GM21825 (cell line): Measurements from ENCODE around the gene ALKBH5.

Experiments used
- ATAC-seq: cut with Tn5 transposase; IDR thresholded peaks from one replicate; pipeline ENCODE4 v1.9.1; 2021; ENCODE audit warnings: mild to moderate bottlenecking, moderate library complexity; ENCODE audit not compliant: unreplicated experiment

ALKBH5 gene

GRCh38 chr17:18257268-18257981, 73.8 kb downstream of the ALKBH5 start:
- ATAC-seq = peak; percentile 11

GRCh38 chr17:18257982-18258355, 74.3 kb downstream of the ALKBH5 start:
- peak; percentile 15 for ATAC-seq

GRCh38 chr17:18258356-18259038, 74.9 kb downstream of the ALKBH5 start, which contains the start of gene FLII:
Gene FLII, minus strand, starts transcription at chr17:18258738. Its CDS starts 48 bp downstream, at chr17:18258690.
- peak; percentile 23 for ATAC-seq
